HepG2 (cell line): ENCODE data around the gene CRYBA2. TPM values are rescaled to one million over a fixed set of nuclear protein-coding genes. Genes with fewer than 3 reads are reported as not detected.
A peak's percentile ranks its signal among the peaks of the same experiment; 100 is the strongest.

Experiments
- BCL6 ChIP-seq: IDR thresholded peaks from 2 replicates; pipeline ENCODE4 v1.6.1; 2016; ENCODE audit warnings: missing genetic modification reagents, missing compliant biosample characterization
- FOXJ3 ChIP-seq: sonication (generic); formaldehyde crosslinking; IDR thresholded peaks from 2 replicates; pipeline ENCODE4 v1.4.0; 2020; ENCODE audit warnings: missing genetic modification reagents, mild to moderate bottlenecking, borderline replicate concordance
- FOXP1 ChIP-seq, 2 experiments: fragments of 450-650 bp in 1 of 2; IDR thresholded peaks; 2 replicates each; pipeline ENCODE4 v1.6.1; 2017 to 2018; ENCODE audit warnings: antibody characterized with exemption in 1 of 2
- HNF4G ChIP-seq, 2 experiments: sonication (generic) in 1 of 2; formaldehyde crosslinking in 1 of 2; IDR thresholded peaks; 2 replicates each; pipeline versions ENCODE4 v1.4.0 to v1.6.1; 2011 to 2020; ENCODE audit warnings: borderline replicate concordance in 2 of 2, low read depth in 2 of 2, mild to moderate bottlenecking in 2 of 2, low read length in 1 of 2, missing genetic modification reagents in 1 of 2, moderate library complexity in 1 of 2
- HNRNPK ChIP-seq: fragments of 200-400 bp; formaldehyde crosslinking; IDR thresholded peaks from 2 replicates; pipeline ENCODE4 v1.6.1; 2018; ENCODE audit warnings: low read length, low read depth, moderate library complexity, mild to moderate bottlenecking; ENCODE audit not compliant: poor library complexity, severe bottlenecking
- NCOR1 ChIP-seq: fragments of 200-600 bp; sonication (generic); IDR thresholded peaks from 2 replicates; pipeline ENCODE4 v1.7.0; 2017; ENCODE audit warnings: antibody characterized with exemption, low read length, borderline replicate concordance
- SRY ChIP-seq: sonication (generic); formaldehyde crosslinking; IDR thresholded peaks from 2 replicates; pipeline ENCODE4 v1.8.0; 2022; ENCODE audit warnings: mild to moderate bottlenecking, missing genetic modification reagents
- XRCC5 ChIP-seq: fragments of 200-400 bp; formaldehyde crosslinking; optimal IDR thresholded peaks from 2 replicates; pipeline ENCODE3; 2017; ENCODE audit warnings: mild to moderate bottlenecking, low read length
- ZKSCAN5 ChIP-seq: sonication (generic); formaldehyde crosslinking; IDR thresholded peaks from 2 replicates; pipeline ENCODE4 v1.5.1; 2020; ENCODE audit warnings: mild to moderate bottlenecking, missing genetic modification reagents
- ZNF230 ChIP-seq: sonication (generic); formaldehyde crosslinking; IDR thresholded peaks from 2 replicates; pipeline ENCODE4 v1.4.0; 2020; ENCODE audit warnings: mild to moderate bottlenecking, missing genetic modification reagents
- ZNF30 ChIP-seq: sonication (generic); formaldehyde crosslinking; IDR thresholded peaks from 2 replicates; pipeline ENCODE4 v1.5.0; 2020; ENCODE audit warnings: mild to moderate bottlenecking, missing genetic modification reagents
- ZNF331 ChIP-seq: sonication (generic); formaldehyde crosslinking; IDR thresholded peaks from 2 replicates; pipeline ENCODE4 v1.4.0; 2020; ENCODE audit warnings: missing genetic modification reagents
- ZNF569 ChIP-seq: sonication (generic); formaldehyde crosslinking; IDR thresholded peaks from 2 replicates; pipeline ENCODE4 v1.5.0; 2020; ENCODE audit warnings: mild to moderate bottlenecking, missing genetic modification reagents, moderate library complexity, borderline replicate concordance
- ZSCAN9 ChIP-seq: IDR thresholded peaks from 2 replicates; pipeline ENCODE4 v1.6.1; 2016; ENCODE audit warnings: borderline replicate concordance
- polyA plus RNA-seq, 8 experiments: library from polyadenylated mRNA; depleted of rRNA in 3 of 8; stranded (reverse) in 7 of 8; unstranded in 1 of 8; fragments of >200 nt; fragmentation: Illumina TruSeq in 4 of 8; extraction: Trizol in 4 of 8; gene quantifications; 2 replicates each; pipeline versions ENCODE4 v1.2.1 to v1.2.3, GENCODE V29; 2011 to 2016; ENCODE audit warnings: low read depth in 4 of 8, missing spikeins in 1 of 8, mixed read lengths in 1 of 8; ENCODE audit not compliant: insufficient read depth in 1 of 8
- total RNA-seq, 5 experiments: library from RNA; depleted of rRNA; stranded (reverse); fragments of >200 nt; fragmentation: Illumina TruSeq; extraction: Trizol; gene quantifications; 2 replicates each; pipeline ENCODE4 v1.2.3, GENCODE V29; 2016; ENCODE audit warnings: low read depth in 1 of 5
- TF ChIP-seq, protein P1 (sequence below): sonication (generic); formaldehyde crosslinking; IDR thresholded peaks from 2 replicates; pipeline ENCODE4 v1.5.1; 2020; ENCODE audit warnings: mild to moderate bottlenecking, missing genetic modification reagents, moderate library complexity
- TF ChIP-seq, protein P2 (sequence below): sonication (generic); formaldehyde crosslinking; IDR thresholded peaks from 2 replicates; pipeline ENCODE4 v1.8.0; 2022; ENCODE audit warnings: mild to moderate bottlenecking, missing genetic modification reagents, borderline replicate concordance
- TF ChIP-seq, protein P3 (sequence below): sonication (generic); formaldehyde crosslinking; IDR thresholded peaks from 2 replicates; pipeline ENCODE4 v1.5.0; 2020; ENCODE audit warnings: missing genetic modification reagents
- TF ChIP-seq, protein P4 (sequence below): sonication (generic); formaldehyde crosslinking; IDR thresholded peaks from 2 replicates; pipeline ENCODE4 v1.8.1; 2023; ENCODE audit warnings: mild to moderate bottlenecking, missing genetic modification reagents, borderline replicate concordance
- TF ChIP-seq, protein P5 (sequence below): sonication (generic); formaldehyde crosslinking; IDR thresholded peaks from 2 replicates; pipeline ENCODE4 v1.8.0; 2022; ENCODE audit warnings: mild to moderate bottlenecking, missing genetic modification reagents, moderate library complexity
- TF ChIP-seq, protein P6 (sequence below): sonication (generic); formaldehyde crosslinking; IDR thresholded peaks from 2 replicates; pipeline ENCODE4 v1.5.0; 2020; ENCODE audit warnings: mild to moderate bottlenecking, missing genetic modification reagents, borderline replicate concordance

CRYBA2 gene
- total and polyA plus RNA-seq, 2 of the 13 experiments (the other 11 are each of a cell fraction or from before 2014, with no cell fraction given): not detected

DNA sequence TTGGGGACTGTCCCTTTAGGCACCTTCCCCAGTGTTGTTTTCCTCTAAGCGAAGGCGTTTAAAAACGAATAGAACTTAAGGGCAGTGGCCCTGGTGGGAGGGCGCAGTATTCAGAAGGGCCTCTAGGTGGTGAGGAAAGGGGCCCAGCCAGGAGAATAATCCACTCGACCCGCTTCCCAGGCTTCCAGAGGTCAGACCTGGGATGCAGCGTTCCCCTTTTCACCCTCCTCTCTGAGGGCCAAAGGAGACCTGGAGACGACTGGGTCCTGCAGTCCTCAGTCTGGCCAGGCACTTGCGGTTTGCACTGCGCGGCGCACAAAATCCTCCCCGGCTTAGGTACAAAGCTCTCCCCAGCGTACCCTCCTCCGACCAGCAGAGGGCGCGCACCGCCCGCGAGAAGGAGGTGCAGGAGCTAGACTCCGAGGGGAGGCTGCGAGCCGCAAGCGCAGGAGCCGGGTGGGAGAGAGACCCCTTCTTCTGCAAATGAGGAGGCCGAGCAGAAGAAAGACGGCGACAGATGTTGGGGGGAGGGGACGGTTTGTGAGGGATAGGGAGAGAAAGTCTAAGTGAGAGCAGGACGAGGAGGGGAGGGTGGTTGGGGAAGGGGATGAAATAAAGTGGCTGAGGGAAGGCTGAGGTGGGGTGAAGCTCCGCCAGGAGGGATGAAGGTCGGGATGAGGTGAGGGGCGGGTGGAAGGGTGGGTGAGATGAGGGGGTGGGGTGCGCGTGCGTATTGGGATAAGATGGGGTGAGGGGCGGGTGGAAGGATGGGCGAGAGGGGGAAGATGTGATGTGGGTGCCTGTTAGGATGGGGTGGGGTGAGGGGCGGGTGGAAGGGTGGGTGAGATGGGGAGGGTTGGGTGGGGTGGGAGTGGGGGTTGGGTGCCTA is 13.1 kb downstream of the CRYBA2 start (continued):
- TF ChIP-seq HNF4G (IDR thresholded peaks at IDR 0.05; ENCODE audit: borderline replicate concordance, low read depth, low read length) (no peak), HNF4G (CRISPR knock-in tag; IDR thresholded peaks at IDR 0.05; ENCODE audit: borderline replicate concordance, low read depth) (peak; percentile 70; the same call in 1 of the 2 replicates), XRCC5 (peak; percentile 96), FOXP1 (IDR thresholded peaks at IDR 0.05) (no peak), FOXP1 (CRISPR knock-in tag; IDR thresholded peaks at IDR 0.05) (no peak), NCOR1 (no peak), ZSCAN9 (CRISPR knock-in tag) (peak; percentile 64; the same call in 1 of the 2 replicates), ZNF230 (CRISPR knock-in tag) (0 out of 2 replicates have a peak, but pooled peaks have one; percentile 30), BCL6 (0 out of 2 replicates have a peak, but pooled peaks have one; percentile 28), ZNF331 (CRISPR knock-in tag) (peak; percentile 55; the same call in 1 of the 2 replicates), HNRNPK (peak; percentile 59), SRY (CRISPR knock-in tag) (0 out of 2 replicates have a peak, but pooled peaks have one; percentile 39), FOXJ3 (CRISPR knock-in tag) (no peak), ZKSCAN5 (CRISPR knock-in tag) (no peak), ZNF569 (CRISPR knock-in tag) (no peak), ZNF30 (CRISPR knock-in tag) (no peak)
- TF ChIP-seq, protein P1, sequence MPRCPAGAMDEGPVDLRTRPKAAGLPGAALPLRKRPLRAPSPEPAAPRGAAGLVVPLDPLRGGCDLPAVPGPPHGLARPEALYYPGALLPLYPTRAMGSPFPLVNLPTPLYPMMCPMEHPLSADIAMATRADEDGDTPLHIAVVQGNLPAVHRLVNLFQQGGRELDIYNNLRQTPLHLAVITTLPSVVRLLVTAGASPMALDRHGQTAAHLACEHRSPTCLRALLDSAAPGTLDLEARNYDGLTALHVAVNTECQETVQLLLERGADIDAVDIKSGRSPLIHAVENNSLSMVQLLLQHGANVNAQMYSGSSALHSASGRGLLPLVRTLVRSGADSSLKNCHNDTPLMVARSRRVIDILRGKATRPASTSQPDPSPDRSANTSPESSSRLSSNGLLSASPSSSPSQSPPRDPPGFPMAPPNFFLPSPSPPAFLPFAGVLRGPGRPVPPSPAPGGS (CRISPR knock-in tag): peak; percentile 56; the same call in 1 of the 2 replicates
- TF ChIP-seq, protein P2, sequence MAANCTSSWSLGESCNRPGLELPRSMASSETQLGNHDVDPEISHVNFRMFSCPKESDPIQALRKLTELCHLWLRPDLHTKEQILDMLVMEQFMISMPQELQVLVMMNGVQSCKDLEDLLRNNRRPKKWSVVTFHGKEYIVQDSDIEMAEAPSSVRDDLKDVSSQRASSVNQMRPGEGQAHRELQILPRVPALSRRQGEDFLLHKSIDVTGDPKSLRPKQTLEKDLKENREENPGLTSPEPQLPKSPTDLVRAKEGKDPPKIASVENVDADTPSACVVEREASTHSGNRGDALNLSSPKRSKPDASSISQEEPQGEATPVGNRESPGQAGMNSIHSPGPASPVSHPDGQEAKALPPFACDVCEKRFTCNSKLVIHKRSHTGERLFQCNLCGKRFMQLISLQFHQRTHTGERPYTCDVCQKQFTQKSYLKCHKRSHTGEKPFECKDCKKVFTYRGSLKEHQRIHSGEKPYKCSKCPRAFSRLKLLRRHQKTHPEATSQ (CRISPR knock-in tag): no peak
- TF ChIP-seq, protein P3, sequence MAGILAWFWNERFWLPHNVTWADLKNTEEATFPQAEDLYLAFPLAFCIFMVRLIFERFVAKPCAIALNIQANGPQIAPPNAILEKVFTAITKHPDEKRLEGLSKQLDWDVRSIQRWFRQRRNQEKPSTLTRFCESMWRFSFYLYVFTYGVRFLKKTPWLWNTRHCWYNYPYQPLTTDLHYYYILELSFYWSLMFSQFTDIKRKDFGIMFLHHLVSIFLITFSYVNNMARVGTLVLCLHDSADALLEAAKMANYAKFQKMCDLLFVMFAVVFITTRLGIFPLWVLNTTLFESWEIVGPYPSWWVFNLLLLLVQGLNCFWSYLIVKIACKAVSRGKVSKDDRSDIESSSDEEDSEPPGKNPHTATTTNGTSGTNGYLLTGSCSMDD: no peak
- TF ChIP-seq, protein P4, sequence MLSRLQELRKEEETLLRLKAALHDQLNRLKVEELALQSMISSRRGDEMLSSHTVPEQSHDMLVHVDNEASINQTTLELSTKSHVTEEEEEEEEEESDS (CRISPR knock-in tag): no peak
- TF ChIP-seq, protein P5, sequence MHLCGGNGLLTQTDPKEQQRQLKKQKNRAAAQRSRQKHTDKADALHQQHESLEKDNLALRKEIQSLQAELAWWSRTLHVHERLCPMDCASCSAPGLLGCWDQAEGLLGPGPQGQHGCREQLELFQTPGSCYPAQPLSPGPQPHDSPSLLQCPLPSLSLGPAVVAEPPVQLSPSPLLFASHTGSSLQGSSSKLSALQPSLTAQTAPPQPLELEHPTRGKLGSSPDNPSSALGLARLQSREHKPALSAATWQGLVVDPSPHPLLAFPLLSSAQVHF (CRISPR knock-in tag): no peak
- TF ChIP-seq, protein P6, sequence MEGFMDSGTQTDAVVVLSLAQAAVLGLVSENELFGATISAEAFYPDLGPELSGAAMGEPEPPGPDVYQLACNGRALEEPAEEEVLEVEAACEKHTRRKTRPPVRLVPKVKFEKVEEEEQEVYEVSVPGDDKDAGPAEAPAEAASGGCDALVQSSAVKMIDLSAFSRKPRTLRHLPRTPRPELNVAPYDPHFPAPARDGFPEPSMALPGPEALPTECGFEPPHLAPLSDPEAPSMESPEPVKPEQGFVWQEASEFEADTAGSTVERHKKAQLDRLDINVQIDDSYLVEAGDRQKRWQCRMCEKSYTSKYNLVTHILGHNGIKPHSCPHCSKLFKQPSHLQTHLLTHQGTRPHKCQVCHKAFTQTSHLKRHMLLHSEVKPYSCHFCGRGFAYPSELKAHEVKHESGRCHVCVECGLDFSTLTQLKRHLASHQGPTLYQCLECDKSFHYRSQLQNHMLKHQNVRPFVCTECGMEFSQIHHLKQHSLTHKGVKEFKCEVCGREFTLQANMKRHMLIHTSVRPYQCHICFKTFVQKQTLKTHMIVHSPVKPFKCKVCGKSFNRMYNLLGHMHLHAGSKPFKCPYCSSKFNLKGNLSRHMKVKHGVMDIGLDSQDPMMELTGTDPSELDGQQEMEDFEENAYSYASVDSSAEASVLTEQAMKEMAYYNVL (CRISPR knock-in tag): peak; percentile 58; the same call in 1 of the 2 replicates
